Spinal cord (tissue), 10 donors: ENCODE results near the gene FAM227B. TPM values are rescaled to one million over a fixed set of nuclear protein-coding genes. Genes with fewer than 3 reads are reported as not detected.
"Not testable (repeated sequence)": the region's sequence is repeated elsewhere in the genome, so short reads cannot be mapped to it uniquely, and the experiment has no call there.

Source experiments
- DNase-seq, 6 donors: peaks; one replicate each; pipeline versions ENCODE4 v3.0.0 to v3.0.0-alpha.2; 2013 to 2015; ENCODE audit warnings: low spot score in 6 of 6, low read depth in 4 of 6
- H3K27ac ChIP-seq: one replicate; pipeline ENCODE4 v1.5.1; 2013; ENCODE audit warnings: low read depth, low read length, control low read depth
- H3K27me3 ChIP-seq: one replicate; pipeline ENCODE4 v1.6.1; 2013; ENCODE audit warnings: low read length; ENCODE audit not compliant: control insufficient read depth, insufficient read depth
- H3K36me3 ChIP-seq: one replicate; pipeline ENCODE4 v1.6.1; 2013; ENCODE audit warnings: low read length; ENCODE audit not compliant: control insufficient read depth, insufficient read depth
- H3K4me1 ChIP-seq: one replicate; pipeline ENCODE4 v1.6.1; 2013; ENCODE audit warnings: low read length; ENCODE audit not compliant: control insufficient read depth, insufficient read depth
- H3K4me3 ChIP-seq: one replicate; pipeline ENCODE4 v1.5.1; 2013; ENCODE audit warnings: low read depth, low read length, control low read depth
- H3K9me3 ChIP-seq: one replicate; pipeline ENCODE4 v1.6.1; 2013; ENCODE audit warnings: low read length; ENCODE audit not compliant: control insufficient read depth, insufficient read depth
- WGBS: methylation state at CpG from one replicate; pipeline ENCODE4 v1.1.5; 2013; ENCODE audit warnings: missing lambda C conversion rate; ENCODE audit not compliant: insufficient coverage; 5-methylcytosine and 5-hydroxymethylcytosine counted together
- long read RNA-seq, 4 donors: transcript quantifications; one replicate each; lab custom pipeline, GENCODE V29; 2026
- polyA plus RNA-seq, 2 donors: library from polyadenylated mRNA; unstranded; fragments of 120-200 nt; gene quantifications; one replicate each; pipeline ENCODE4 v1.2.1, GENCODE V29; 2013; ENCODE audit not compliant: insufficient read length in 2 of 2
- total RNA-seq, 2 donors: library from RNA; depleted of rRNA in 1 of 2; stranded (reverse); fragments of 120-200 nt in 1 of 2; fragments of >200 nt in 1 of 2; gene quantifications; one replicate each; pipeline versions ENCODE4 v1.2.3 to v1.2.4, GENCODE V29; 2013 to 2014
- donor health status: healthy.

Gene FAM227B, protein sequence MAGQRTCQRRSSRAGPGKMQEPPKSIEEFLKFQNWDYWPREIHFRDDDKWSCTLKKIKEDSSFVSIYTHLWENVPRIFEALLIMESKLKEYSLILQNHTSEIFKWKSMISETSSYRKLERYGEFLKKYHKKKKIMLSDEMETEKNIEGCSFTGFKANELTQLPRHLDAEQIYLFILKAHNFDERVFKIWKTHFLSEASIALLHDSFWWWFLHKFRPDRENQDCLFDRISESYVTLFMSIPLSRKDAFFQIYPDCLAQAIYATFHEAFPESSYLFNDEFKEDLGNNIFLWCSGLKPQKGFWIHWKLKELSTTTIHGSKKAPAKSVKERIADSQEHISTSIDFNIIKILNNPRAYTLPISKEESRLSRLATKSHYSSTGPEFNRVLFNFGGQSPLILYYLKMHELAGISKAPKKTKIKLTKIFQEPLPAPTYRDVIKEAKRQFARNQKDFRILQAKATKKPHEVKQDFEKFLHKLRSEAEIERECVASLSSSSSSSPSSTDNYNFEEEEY
- total RNA-seq = 10 to 100 TPM in 1 of 2 donors, 1 to 10 TPM in 1; 8.3 to 12.9 TPM
- polyA plus RNA-seq = 1 to 10 TPM; 6.2 to 7.6 TPM
- long read RNA-seq, donor 1 = 0 reads
- long read RNA-seq, donor 2 = 0 reads
- long read RNA-seq, donor 3, partial matches to known transcripts = 0 of 1 reads
- long read RNA-seq, donor 3, other reads (novel, unspliced or antisense) = 0 of 1 reads
- long read RNA-seq, donor 4, partial matches to known transcripts = 101 of 101 reads
- long read RNA-seq, donor 4, other reads (novel, unspliced or antisense) = 0 of 101 reads

DNA sequence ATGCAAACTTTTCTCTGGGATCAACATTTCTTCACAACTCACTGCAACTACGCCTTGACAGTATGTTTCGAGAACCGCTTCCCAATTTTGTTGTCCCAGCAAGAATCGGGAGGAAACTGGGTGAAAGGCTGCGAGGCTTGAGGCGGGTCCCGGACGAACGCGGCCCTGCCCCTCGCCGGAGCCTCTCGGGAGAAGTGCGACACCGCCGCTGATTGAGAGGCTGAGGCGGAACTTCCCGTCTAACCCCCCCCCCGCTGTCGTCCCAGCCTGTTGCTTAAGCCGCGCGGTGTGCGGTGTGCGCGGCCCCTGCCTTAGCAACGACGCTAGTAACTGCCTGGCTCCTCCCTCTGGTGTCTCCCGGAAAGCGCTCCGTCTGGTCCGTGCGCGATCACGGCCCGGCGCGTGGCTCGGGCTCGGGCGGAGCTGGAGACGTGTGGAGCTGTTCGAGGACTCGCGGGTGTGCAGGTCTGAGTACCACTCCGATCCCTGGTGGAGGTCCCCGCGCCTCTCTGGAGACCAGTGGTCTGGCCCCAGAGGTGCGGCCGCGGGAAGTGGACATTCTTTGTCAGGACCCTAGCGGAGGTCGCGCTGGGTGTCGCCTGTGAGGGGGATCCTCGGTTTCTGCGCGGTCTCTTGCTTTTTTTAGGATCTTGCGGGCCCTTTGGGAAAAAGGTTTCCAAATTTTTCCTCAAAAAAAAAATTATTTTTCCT is at the start of gene FAM227B, which contains the start of gene DTWD1:
Gene FAM227B, minus strand, starts transcription at position 161 of the 711 bp plus-strand sequence. CDS start 5,647 bp downstream, outside the sequence.
Gene DTWD1, plus strand, starts transcription at position 391 of the 711 bp plus-strand sequence. CDS start 4,120 bp downstream, outside the sequence.
- Histone ChIP-seq H3K4me3 (peak within 1 kb of the TSS; percentile 93), H3K27ac (peak within 1 kb of the TSS; percentile 96), H3K27me3 (no peaks in the 10 kb centered on the region), H3K36me3 (no peaks in the 10 kb centered on the region), H3K9me3 (peaks cover 3% of the 10 kb centered on the region), H3K4me1 (no peaks in the 10 kb centered on the region)
- peak; percentile 91 to 99 (median 93) for DNase-seq
- under 1% methylated on average over 57 of the region's 59 CpGs for WGBS

GRCh38 chr15:49669288-49669687 is 48.7 kb upstream of the FAM227B start:
- 17% methylated on average over 1 of the region's 1 CpG for WGBS
- H3K4me3 ChIP-seq = no peak overlapping the region
- DNase-seq = peak in 1 of 6 donors; percentile 9
- H3K27ac ChIP-seq = no peak overlapping the region
- no peaks in the 10 kb centered on the region for H3K36me3 ChIP-seq
- no peaks in the 10 kb centered on the region for H3K4me1 ChIP-seq
- no peaks in the 10 kb centered on the region for H3K27me3 ChIP-seq
- H3K9me3 ChIP-seq = no peaks in the 10 kb centered on the region

- H3K27ac ChIP-seq, H3K9me3 ChIP-seq, H3K4me3 ChIP-seq, H3K4me1 ChIP-seq, H3K36me3 ChIP-seq, H3K27me3 ChIP-seq, DNase-seq: not testable (repeated sequence)
- no CpG with 5 or more reads among the region's 3 CpGs for WGBS
Measured at GRCh38 chr15:49666486-49666885, 45.9 kb upstream of the FAM227B start.

DNA sequence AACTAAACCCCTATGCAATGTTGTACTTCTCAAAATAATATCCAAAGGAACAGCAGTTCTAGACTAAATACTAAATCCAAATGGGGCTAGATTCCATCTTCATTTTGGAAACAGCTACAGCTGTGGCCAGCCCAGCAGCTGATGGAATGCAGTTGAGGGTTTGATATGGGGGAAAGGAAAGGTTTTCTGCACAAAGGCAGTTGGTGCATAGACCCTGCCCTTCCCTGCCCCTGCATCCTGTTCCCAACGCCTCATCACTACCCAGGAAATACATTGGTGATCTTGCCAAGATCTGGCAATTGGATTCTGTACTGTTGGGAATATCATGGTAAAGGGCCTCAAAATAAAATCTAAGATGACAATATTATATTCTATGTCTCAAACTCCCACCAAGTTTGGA is 44.1 kb upstream of the FAM227B start:
- H3K4me3 ChIP-seq = no peak overlapping the region
- no peaks in the 10 kb centered on the region for H3K9me3 ChIP-seq
- H3K4me1 ChIP-seq = no peaks in the 10 kb centered on the region
- H3K27ac ChIP-seq = no peak overlapping the region
- H3K27me3 ChIP-seq = no peaks in the 10 kb centered on the region
- no peaks in the 10 kb centered on the region for H3K36me3 ChIP-seq
- no CpG with 5 or more reads among the region's 1 CpG for WGBS
- DNase-seq = no peak

GRCh38 chr15:49656734-49657133 is 36.1 kb upstream of the FAM227B start:
- no peak overlapping the region for H3K4me3 ChIP-seq
- 100% methylated on average over 1 of the region's 1 CpG for WGBS
- no peaks in the 10 kb centered on the region for H3K36me3 ChIP-seq
- H3K4me1 ChIP-seq = no peaks in the 10 kb centered on the region
- H3K9me3 ChIP-seq = peaks cover 4% of the 10 kb centered on the region
- H3K27me3 ChIP-seq = no peaks in the 10 kb centered on the region
- DNase-seq = no peak
- no peak overlapping the region for H3K27ac ChIP-seq

GRCh38 chr15:49652922-49653321 is 32.3 kb upstream of the FAM227B start:
- no peaks in the 10 kb centered on the region for H3K4me1 ChIP-seq
- no peak for DNase-seq
- WGBS = 92% methylated on average over 1 of the region's 1 CpG

GRCh38 chr15:49650676-49651075 is 30.1 kb upstream of the FAM227B start:
- no peak for DNase-seq
- Histone ChIP-seq H3K4me1 (no peaks in the 10 kb centered on the region), H3K9me3 (peaks cover 4% of the 10 kb centered on the region), H3K36me3 (no peaks in the 10 kb centered on the region), H3K27ac (no peak overlapping the region), H3K4me3 (no peak overlapping the region), H3K27me3 (no peaks in the 10 kb centered on the region)
- 86% methylated on average over 1 of the region's 2 CpGs for WGBS

More at GRCh38 chr15:49652922-49653321, 32.3 kb upstream of the FAM227B start:
- Histone ChIP-seq H3K9me3 (peaks cover 4% of the 10 kb centered on the region), H3K27ac (no peak overlapping the region), H3K36me3 (no peaks in the 10 kb centered on the region), H3K27me3 (no peaks in the 10 kb centered on the region), H3K4me3 (no peak overlapping the region)

GRCh38 chr15:49649987-49650386 is 29.4 kb upstream of the FAM227B start:
- Histone ChIP-seq H3K4me3 (no peak overlapping the region), H3K36me3 (no peaks in the 10 kb centered on the region), H3K9me3 (peaks cover 4% of the 10 kb centered on the region), H3K4me1 (no peaks in the 10 kb centered on the region), H3K27me3 (no peaks in the 10 kb centered on the region), H3K27ac (no peak overlapping the region)
- WGBS = no CpG with 5 or more reads among the region's 1 CpG
- DNase-seq = no peak

GRCh38 chr15:49646891-49647290 is 26.3 kb upstream of the FAM227B start:
- no CpG with 5 or more reads among the region's 2 CpGs for WGBS

More at GRCh38 chr15:49646891-49647290, 26.3 kb upstream of the FAM227B start:
- Histone ChIP-seq H3K4me1 (no peaks in the 10 kb centered on the region), H3K27ac (no peak overlapping the region), H3K4me3 (no peak overlapping the region), H3K36me3 (no peaks in the 10 kb centered on the region), H3K9me3 (no peaks in the 10 kb centered on the region), H3K27me3 (no peaks in the 10 kb centered on the region)
- no peak for DNase-seq
